22Rv1 (cell line): Measurements from ENCODE around the gene ATP5F1D.

Experiments used
- ZFX ChIP-seq: fragments of 450-650 bp; IDR thresholded peaks from 2 replicates; pipeline ENCODE4 v1.6.1; 2017; ENCODE audit warnings: antibody characterized with exemption, borderline replicate concordance
- TF ChIP-seq, protein P1 (sequence below): fragments of 450-650 bp; IDR thresholded peaks from 2 replicates; pipeline ENCODE4 v1.5.1; 2017; ENCODE audit warnings: mild to moderate bottlenecking

DNA sequence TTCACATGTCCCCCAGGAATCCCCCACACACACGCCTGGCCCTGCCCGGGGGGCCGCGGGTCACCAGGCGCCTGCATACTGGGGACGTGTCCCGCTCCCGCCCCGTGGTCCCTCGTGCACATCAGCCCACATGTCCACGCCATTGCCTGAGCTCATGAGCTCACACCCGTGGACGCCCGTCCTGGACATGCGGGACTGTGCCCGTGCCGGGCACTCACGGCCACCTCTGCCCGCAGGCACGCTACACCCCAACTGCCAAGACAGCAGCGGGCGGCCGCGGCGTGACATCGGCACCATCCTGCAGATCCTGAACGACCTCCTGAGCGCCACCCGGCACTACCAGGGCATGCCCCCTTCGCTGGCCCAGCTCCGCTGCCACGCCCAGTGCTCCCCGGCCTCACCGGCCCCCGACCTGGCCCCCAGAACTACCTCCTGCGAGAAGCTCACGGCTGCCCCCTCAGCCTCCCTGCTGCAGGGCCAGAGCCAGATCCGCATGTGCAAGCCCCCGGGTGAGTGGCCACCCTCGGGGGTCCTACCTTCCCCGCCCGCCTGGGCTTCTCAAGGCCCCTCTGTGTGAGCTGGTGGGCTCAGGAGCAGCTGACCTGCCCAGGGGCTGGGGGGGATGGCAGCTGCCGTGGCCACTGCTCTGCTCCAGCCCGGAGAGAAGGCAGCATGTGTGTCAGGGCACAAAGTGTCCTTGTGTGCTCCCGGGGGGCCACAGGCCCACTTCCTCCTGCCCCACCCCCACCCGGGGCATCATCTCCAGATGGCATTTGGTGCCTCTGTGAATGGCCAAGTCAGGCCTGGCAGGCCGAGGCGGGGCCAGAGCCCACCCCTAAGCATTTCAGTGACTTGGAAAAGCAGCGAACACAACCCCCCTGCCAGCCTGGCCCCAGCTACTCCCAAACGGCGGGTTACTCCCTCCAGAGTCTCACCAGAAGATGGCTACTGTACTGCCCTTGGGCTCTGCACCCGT lies 13.9 kb downstream of the ATP5F1D start:
- TF ChIP-seq, protein P1, sequence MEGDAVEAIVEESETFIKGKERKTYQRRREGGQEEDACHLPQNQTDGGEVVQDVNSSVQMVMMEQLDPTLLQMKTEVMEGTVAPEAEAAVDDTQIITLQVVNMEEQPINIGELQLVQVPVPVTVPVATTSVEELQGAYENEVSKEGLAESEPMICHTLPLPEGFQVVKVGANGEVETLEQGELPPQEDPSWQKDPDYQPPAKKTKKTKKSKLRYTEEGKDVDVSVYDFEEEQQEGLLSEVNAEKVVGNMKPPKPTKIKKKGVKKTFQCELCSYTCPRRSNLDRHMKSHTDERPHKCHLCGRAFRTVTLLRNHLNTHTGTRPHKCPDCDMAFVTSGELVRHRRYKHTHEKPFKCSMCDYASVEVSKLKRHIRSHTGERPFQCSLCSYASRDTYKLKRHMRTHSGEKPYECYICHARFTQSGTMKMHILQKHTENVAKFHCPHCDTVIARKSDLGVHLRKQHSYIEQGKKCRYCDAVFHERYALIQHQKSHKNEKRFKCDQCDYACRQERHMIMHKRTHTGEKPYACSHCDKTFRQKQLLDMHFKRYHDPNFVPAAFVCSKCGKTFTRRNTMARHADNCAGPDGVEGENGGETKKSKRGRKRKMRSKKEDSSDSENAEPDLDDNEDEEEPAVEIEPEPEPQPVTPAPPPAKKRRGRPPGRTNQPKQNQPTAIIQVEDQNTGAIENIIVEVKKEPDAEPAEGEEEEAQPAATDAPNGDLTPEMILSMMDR: no peak
- TF ChIP-seq ZFX: no peak
